Dermis microvascular lymphatic vessel endothelial cell (primary cell): ENCODE data around the gene RILPL1. TPM values are rescaled to one million over a fixed set of nuclear protein-coding genes. Genes with fewer than 3 reads are reported as not detected.
"Not testable (repeated sequence)": the region's sequence is repeated elsewhere in the genome, so short reads cannot be mapped to it uniquely, and the experiment has no call there.

Experiments
- DNase-seq, 2 donors: peaks; one replicate each; pipeline versions ENCODE4 v3.0.0 to v3.0.0-alpha.2; 2010; ENCODE audit warnings: low read depth in 2 of 2
- total RNA-seq: library from RNA; depleted of rRNA; stranded (reverse); fragments of >200 nt; gene quantifications from 2 replicates; pipeline ENCODE4 v1.2.1, GENCODE V29; 2014

Gene RILPL1
- total RNA-seq, 1 donor from 2014 or later: 3.1 TPM

DNA sequence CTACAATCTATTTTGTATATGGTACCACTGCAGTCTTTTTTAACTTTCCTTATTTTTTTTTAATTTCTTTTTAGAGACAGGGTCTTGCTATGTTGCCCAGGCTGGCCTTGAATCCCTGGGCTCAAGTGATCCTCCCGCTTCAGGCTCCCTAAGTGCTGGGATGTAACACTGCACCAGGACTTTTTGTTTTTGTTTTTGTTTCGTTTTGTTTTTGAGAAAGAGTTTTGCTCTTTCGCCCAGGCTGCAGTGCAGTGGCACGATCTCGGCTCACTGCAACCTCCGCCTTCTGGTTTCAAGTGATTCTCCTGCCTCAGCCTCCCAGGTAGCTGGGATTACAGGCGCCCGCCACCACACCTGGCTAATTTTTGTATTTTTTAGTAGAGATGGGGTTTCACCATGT is 104.4 kb downstream of the RILPL1 start:
- DNase-seq: not testable (repeated sequence)

DNA sequence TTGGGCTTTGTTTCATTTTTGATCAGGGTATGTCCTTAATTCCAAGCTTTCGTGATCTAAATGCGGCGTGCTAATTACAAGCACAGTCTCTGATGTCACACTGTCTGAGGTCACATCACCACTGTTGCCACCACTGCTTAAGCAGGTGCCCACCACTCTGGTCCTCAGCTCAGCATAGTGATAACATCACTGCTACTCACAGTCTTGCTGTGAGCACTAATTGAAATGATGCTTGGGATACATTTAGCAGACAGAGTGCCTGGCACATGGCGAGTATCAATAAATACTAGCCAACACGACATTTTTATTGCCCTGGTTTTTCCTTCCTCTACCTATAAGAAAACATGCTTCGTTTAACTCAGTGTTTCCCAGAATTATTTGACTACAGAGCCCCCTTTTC is 104.9 kb downstream of the RILPL1 start:
- DNase-seq: no peak

DNA sequence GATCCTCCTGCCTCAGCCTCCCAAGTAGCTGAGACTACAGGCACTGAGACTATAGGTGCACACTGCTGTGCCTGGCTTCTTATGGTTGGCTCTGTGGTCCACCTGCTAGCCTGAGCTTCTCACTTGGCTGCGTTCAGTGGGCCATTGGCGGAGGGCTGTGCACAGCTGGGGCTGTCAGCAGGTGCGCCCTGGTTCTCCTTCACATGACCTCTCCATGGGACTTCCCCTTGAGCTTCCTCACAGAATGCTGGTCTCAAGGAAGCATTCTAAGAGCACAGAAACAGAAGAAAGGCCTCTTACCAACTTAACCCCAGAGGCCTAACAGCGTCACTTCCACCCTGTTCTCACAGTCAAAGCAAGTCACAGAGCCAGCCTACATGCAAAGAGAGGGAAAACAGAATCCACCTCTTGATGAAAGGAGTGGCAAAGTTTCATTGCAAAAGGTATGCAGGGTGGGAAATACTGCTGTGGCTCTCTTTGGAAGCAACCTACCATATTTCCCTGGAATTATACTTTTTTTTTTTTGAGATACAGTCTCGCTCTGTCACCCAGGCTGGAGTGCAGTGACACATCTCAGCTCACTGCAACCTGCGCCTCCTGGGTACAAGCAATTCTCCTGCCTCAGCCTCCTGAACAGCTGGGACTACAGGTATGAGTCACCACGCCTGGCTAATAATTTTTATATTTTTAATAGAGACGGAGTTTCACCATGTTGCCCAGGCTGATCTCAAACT is 106.3 kb downstream of the RILPL1 start:
- no peak for DNase-seq

DNA sequence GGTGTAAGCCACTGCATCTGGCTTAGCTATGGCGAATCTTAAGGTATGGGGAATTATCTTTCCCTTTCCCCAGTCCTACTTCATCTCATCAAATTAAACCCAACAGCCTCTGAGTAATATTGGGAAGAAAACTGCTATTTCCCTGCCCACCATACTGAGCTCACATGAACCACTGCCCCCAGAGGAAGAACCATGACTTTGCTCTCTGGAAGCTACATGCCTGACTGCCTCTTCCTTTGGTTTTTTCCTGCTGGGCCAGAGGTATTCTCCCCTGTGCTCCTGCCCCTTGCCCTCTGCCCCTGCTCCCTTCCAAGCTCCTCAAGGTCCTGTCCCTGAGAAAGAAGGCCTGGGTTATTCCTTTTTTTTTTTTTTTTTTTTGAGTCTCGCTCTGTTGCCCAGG is 112.2 kb downstream of the RILPL1 start:
- no peak for DNase-seq

Other genes starting within 250 kb of the RILPL1 start
- 20.3 and 20.9 TPM in 2 replicates for gene SBNO1, start 168.9 kb downstream of the RILPL1 start, total RNA-seq
- gene KMT5A, start 149.6 kb downstream of the RILPL1 start, total RNA-seq: 24.9 and 25.4 TPM in 2 replicates
- 2.4 and 3.3 TPM in 2 replicates for gene RILPL2, start 97.0 kb downstream of the RILPL1 start, total RNA-seq
- gene SNRNP35, start 75.6 kb downstream of the RILPL1 start, total RNA-seq: 9.4 and 11.3 TPM in 2 replicates
- gene TMED2, start 50.8 kb upstream of the RILPL1 start, total RNA-seq: 296 and 304 TPM in 2 replicates
- 8.6 and 9.9 TPM in 2 replicates for gene DDX55, start 68.4 kb upstream of the RILPL1 start, total RNA-seq
- 22.6 and 25.5 TPM in 2 replicates for gene EIF2B1, start 100.0 kb upstream of the RILPL1 start, total RNA-seq
- 20.4 and 20.7 TPM in 2 replicates for gene GTF2H3, start 100.1 kb upstream of the RILPL1 start, total RNA-seq
- gene TCTN2, start 137.4 kb upstream of the RILPL1 start, total RNA-seq: 4.7 and 5.9 TPM in 2 replicates
- 14.4 and 37.4 TPM in 2 replicates for gene ATP6V0A2, start 178.6 kb upstream of the RILPL1 start, total RNA-seq
- under 0.01 TPM in 2 replicates for gene DNAH10, start 228.6 kb upstream of the RILPL1 start, total RNA-seq